Astrocyte of the cerebellum (primary cell): Measurements from ENCODE around the gene CRY2.

Experiments used
- DNase-seq: peaks from one replicate; pipeline ENCODE4 v3.0.0-alpha.2; 2011; ENCODE audit warnings: low read depth
- H3K4me3 ChIP-seq: 2 replicates; pipeline ENCODE4 v1.5.1; 2011; ENCODE audit warnings: mild to moderate bottlenecking, low read depth, low read length, moderate library complexity
- in situ Hi-C: cut with HindIII; loops from 2 replicates; pipeline ENCODE4 v1.10.0; 2017; ENCODE audit warnings: low sequenced_read_pairs
- TF ChIP-seq, protein P1 (sequence below): IDR thresholded peaks from 2 replicates; pipeline ENCODE4 v1.5.1; 2012; ENCODE audit warnings: low read length, low read depth, moderate library complexity, mild to moderate bottlenecking; ENCODE audit errors: missing control alignments

The CRY2 gene

GRCh38 chr11:45885274-45885920, 38.1 kb downstream of the CRY2 start, which contains the start of gene MAPK8IP1:
Gene MAPK8IP1 (plus strand): TSS chr11:45885651. CDS start chr11:45885821, 170 bp downstream.
- in situ Hi-C loops: no loop called here
- no peak for DNase-seq
- TF ChIP-seq, protein P1, sequence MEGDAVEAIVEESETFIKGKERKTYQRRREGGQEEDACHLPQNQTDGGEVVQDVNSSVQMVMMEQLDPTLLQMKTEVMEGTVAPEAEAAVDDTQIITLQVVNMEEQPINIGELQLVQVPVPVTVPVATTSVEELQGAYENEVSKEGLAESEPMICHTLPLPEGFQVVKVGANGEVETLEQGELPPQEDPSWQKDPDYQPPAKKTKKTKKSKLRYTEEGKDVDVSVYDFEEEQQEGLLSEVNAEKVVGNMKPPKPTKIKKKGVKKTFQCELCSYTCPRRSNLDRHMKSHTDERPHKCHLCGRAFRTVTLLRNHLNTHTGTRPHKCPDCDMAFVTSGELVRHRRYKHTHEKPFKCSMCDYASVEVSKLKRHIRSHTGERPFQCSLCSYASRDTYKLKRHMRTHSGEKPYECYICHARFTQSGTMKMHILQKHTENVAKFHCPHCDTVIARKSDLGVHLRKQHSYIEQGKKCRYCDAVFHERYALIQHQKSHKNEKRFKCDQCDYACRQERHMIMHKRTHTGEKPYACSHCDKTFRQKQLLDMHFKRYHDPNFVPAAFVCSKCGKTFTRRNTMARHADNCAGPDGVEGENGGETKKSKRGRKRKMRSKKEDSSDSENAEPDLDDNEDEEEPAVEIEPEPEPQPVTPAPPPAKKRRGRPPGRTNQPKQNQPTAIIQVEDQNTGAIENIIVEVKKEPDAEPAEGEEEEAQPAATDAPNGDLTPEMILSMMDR: no peak
- H3K4me3 ChIP-seq: peak within 1 kb of the TSS; percentile 39

- TF ChIP-seq, protein P1: no peak
- peak overlapping the region; percentile 39 for H3K4me3 ChIP-seq
- in situ Hi-C loops: no loop called here
- DNase-seq: no peak
These were observed 38.8 kb downstream of the CRY2 start for GRCh38 chr11:45885921-45886721.

GRCh38 chr11:45886816-45887520, 39.7 kb downstream of the CRY2 start:
- H3K4me3 ChIP-seq: no peak overlapping the region
- TF ChIP-seq, protein P1: no peak
- in situ Hi-C loops: no loop called here
- no peak for DNase-seq

- in situ Hi-C loops: no loop called here
- no peak for DNase-seq
- no peak overlapping the region for H3K4me3 ChIP-seq
- TF ChIP-seq, protein P1: no peak
These were observed 40.3 kb downstream of the CRY2 start for GRCh38 chr11:45887587-45887986.

GRCh38 chr11:45889555-45889954, 42.3 kb downstream of the CRY2 start:
- in situ Hi-C loops: no loop called here

GRCh38 chr11:45889966-45890365, 42.7 kb downstream of the CRY2 start:
- in situ Hi-C loops: no loop called here
- H3K4me3 ChIP-seq: no peak overlapping the region
- TF ChIP-seq, protein P1: no peak
- no peak for DNase-seq

More at GRCh38 chr11:45889555-45889954, 42.3 kb downstream of the CRY2 start:
- no peak overlapping the region for H3K4me3 ChIP-seq
- DNase-seq: no peak
- TF ChIP-seq, protein P1: no peak
